H1 (cell line): ENCODE data around the gene ASS1. TPM values are rescaled to one million over a fixed set of nuclear protein-coding genes. Genes with fewer than 3 reads are reported as not detected.
A peak's percentile ranks its signal among the peaks of the same experiment; 100 is the strongest.

ENCODE experiments used
- CTCF ChIA-PET: fragments of 300-600 bp; sonication (Branson Sonifier 250); formaldehyde crosslinking; loops from one replicate; lab custom pipeline; 2021; ENCODE audit not compliant: partially characterized antibody; lab: Charles Lee
- POLR2A ChIA-PET: fragments of 300-600 bp; sonication (Branson Sonifier 250); formaldehyde crosslinking; loops from one replicate; lab custom pipeline; 2021; ENCODE audit warnings: inconsistent platforms; ENCODE audit not compliant: partially characterized antibody; lab: Charles Lee
- DNase-seq, 2 experiments: peaks; one replicate each; pipeline versions ENCODE4 v3.0.0 to v3.0.0-alpha.2; 2010 to 2022; ENCODE audit warnings: low spot score in 2 of 2, low read depth in 1 of 2, mixed read lengths in 1 of 2
- FAIRE-seq: peaks from 2 replicates; lab custom pipeline; 2011; peaks lifted over from hg19 to GRCh38; lab: Jason Lieb, UNC
- H2AFZ ChIP-seq: 2 replicates; pipeline ENCODE4 v1.8.1; 2012; ENCODE audit warnings: low read length, inconsistent platforms
- H2AK5ac ChIP-seq: 2 replicates; pipeline ENCODE4 v1.6.1; 2013; ENCODE audit warnings: low read depth, low read length
- H2BK120ac ChIP-seq: replicated peaks from 2 replicates; pipeline ENCODE3; 2013; ENCODE audit warnings: low read depth, low read length, inconsistent platforms
- H2BK12ac ChIP-seq: 2 replicates; pipeline ENCODE4 v1.6.1; 2013; ENCODE audit warnings: low read depth, low read length
- H2BK15ac ChIP-seq: 2 replicates; pipeline ENCODE4 v1.6.1; 2013; ENCODE audit warnings: low read length
- H2BK20ac ChIP-seq: 2 replicates; pipeline ENCODE4 v1.6.1; 2013; ENCODE audit warnings: low read length
- H2BK5ac ChIP-seq: 2 replicates; pipeline ENCODE4 v1.6.1; 2013; ENCODE audit warnings: low read depth, low read length
- H3K14ac ChIP-seq: 2 replicates; pipeline ENCODE4 v1.6.1; 2013; ENCODE audit warnings: inconsistent platforms; ENCODE audit not compliant: insufficient read length
- H3K18ac ChIP-seq: 2 replicates; pipeline ENCODE4 v1.6.1; 2013; ENCODE audit warnings: low read length; ENCODE audit errors: extremely low read depth
- H3K23ac ChIP-seq: 2 replicates; pipeline ENCODE4 v1.6.1; 2013; ENCODE audit warnings: inconsistent platforms; ENCODE audit not compliant: insufficient read length
- H3K23me2 ChIP-seq: 2 replicates; pipeline ENCODE4 v1.6.1; 2013; ENCODE audit warnings: low read depth, low read length
- H3K27ac ChIP-seq: 2 replicates; pipeline ENCODE4 v1.6.1; 2011; ENCODE audit warnings: low read depth, low read length, inconsistent platforms
- H3K27me3 ChIP-seq, 4 experiments: replicated peaks in 1 of 4; 1 replicate in 1 of 4; 2 replicates in 3 of 4; pipeline versions ENCODE4 v1.6.1 to v1.8.1; 2011 to 2013; ENCODE audit warnings: low read length in 3 of 4, mild to moderate bottlenecking in 3 of 4, inconsistent platforms in 2 of 4, mixed read lengths in 2 of 4, moderate library complexity in 1 of 4; ENCODE audit not compliant: control insufficient read depth in 3 of 4, insufficient read depth in 3 of 4; ENCODE audit errors: extremely low read depth in 1 of 4
- H3K36me3 ChIP-seq, 4 experiments: 2 replicates each; pipeline versions ENCODE4 v1.6.1 to v1.8.1; 2011 to 2013; ENCODE audit warnings: mild to moderate bottlenecking in 4 of 4, low read length in 3 of 4, moderate library complexity in 2 of 4, control low read depth in 1 of 4, inconsistent platforms in 1 of 4; ENCODE audit not compliant: insufficient read depth in 4 of 4, control insufficient read depth in 2 of 4
- H3K4ac ChIP-seq: replicated peaks from 2 replicates; pipeline ENCODE3; 2013; ENCODE audit warnings: low read length, low read depth, mixed read lengths, inconsistent platforms; ENCODE audit not compliant: insufficient read length
- H3K4me1 ChIP-seq, 4 experiments: replicated peaks in 1 of 4; 1 replicate in 1 of 4; 2 replicates in 3 of 4; pipeline versions ENCODE4 v1.6.1 to v1.8.1; 2011 to 2013; ENCODE audit warnings: low read length in 3 of 4, inconsistent platforms in 2 of 4, mixed read lengths in 1 of 4; ENCODE audit not compliant: insufficient read depth in 4 of 4, control insufficient read depth in 3 of 4
- H3K4me2 ChIP-seq, 2 experiments: 2 replicates each; pipeline versions ENCODE4 v1.6.1 to v1.8.1; 2011 to 2013; ENCODE audit warnings: low read depth in 2 of 2, low read length in 2 of 2, control low read depth in 1 of 2, inconsistent platforms in 1 of 2, mild to moderate bottlenecking in 1 of 2; ENCODE audit not compliant: insufficient read depth in 1 of 2
- H3K4me3 ChIP-seq, 4 experiments: fragments of 200-600, 300-600 bp in 1 of 4; sonication (generic), shearing (Covaris generic), sonication (Bioruptor Twin) in 1 of 4; 2 replicates each; pipeline versions ENCODE4 v1.5.1 to v1.8.1; 2011 to 2016; ENCODE audit warnings: low read length in 4 of 4, low read depth in 3 of 4, control low read depth in 2 of 4, inconsistent platforms in 2 of 4, mild to moderate bottlenecking in 2 of 4, mixed read lengths in 1 of 4, moderate library complexity in 1 of 4; ENCODE audit not compliant: insufficient read depth in 2 of 4; ENCODE audit errors: extremely low read depth in 1 of 4
- H3K56ac ChIP-seq: replicated peaks from 2 replicates; pipeline ENCODE3; 2013; ENCODE audit warnings: low read depth, mild to moderate bottlenecking, mixed read lengths, low read length, inconsistent platforms; ENCODE audit not compliant: insufficient read length
- H3K79me1 ChIP-seq: 2 replicates; pipeline ENCODE4 v1.6.1; 2013; ENCODE audit warnings: low read depth, low read length, control low read depth
- H3K79me2 ChIP-seq, 2 experiments: 2 replicates each; pipeline versions ENCODE4 v1.6.1 to v1.8.1; 2012 to 2013; ENCODE audit warnings: low read length in 2 of 2, mild to moderate bottlenecking in 2 of 2, inconsistent platforms in 1 of 2; ENCODE audit not compliant: insufficient read depth in 2 of 2, control insufficient read depth in 1 of 2
- H3K9ac ChIP-seq, 4 experiments: replicated peaks in 1 of 4; 1 replicate in 1 of 4; 2 replicates in 3 of 4; pipeline versions ENCODE4 v1.6.1 to v1.8.1; 2011 to 2013; ENCODE audit warnings: low read depth in 3 of 4, low read length in 3 of 4, control low read depth in 2 of 4, mild to moderate bottlenecking in 2 of 4, moderate library complexity in 2 of 4, inconsistent platforms in 1 of 4; ENCODE audit errors: extremely low read depth in 1 of 4
- H3K9me3 ChIP-seq, 2 experiments: 2 replicates each; pipeline versions ENCODE4 v1.6.1 to v1.8.1; 2012 to 2013; ENCODE audit warnings: mild to moderate bottlenecking in 2 of 2, moderate library complexity in 2 of 2, control low read depth in 1 of 2, inconsistent platforms in 1 of 2, low read depth in 1 of 2, low read length in 1 of 2, mixed read lengths in 1 of 2; ENCODE audit not compliant: insufficient read depth in 2 of 2
- H4K20me1 ChIP-seq, 2 experiments: replicated peaks in 1 of 2; 2 replicates each; pipeline versions ENCODE3 to v1.8.1; 2011 to 2013; ENCODE audit warnings: inconsistent platforms in 2 of 2, low read length in 2 of 2, mild to moderate bottlenecking in 1 of 2; ENCODE audit not compliant: insufficient read depth in 2 of 2, control insufficient read depth in 1 of 2
- H4K5ac ChIP-seq: 2 replicates; pipeline ENCODE4 v1.6.1; 2013; ENCODE audit warnings: low read length, low read depth, mixed read lengths, inconsistent platforms; ENCODE audit not compliant: insufficient read length
- H4K8ac ChIP-seq: 2 replicates; pipeline ENCODE4 v1.8.0; 2013; ENCODE audit warnings: mild to moderate bottlenecking, moderate library complexity, low read length, inconsistent platforms; ENCODE audit not compliant: insufficient read depth; ENCODE audit errors: extremely low read depth
- H4K91ac ChIP-seq: replicated peaks from 2 replicates; pipeline ENCODE3; 2013; ENCODE audit warnings: low read length, mixed read lengths, inconsistent platforms; ENCODE audit not compliant: insufficient read length
- ATF2 ChIP-seq: IDR thresholded peaks from 2 replicates; pipeline ENCODE4 v1.6.1; 2012; ENCODE audit warnings: low read length, inconsistent platforms
- BACH1 ChIP-seq: IDR thresholded peaks from 2 replicates; pipeline ENCODE4 v1.6.1; 2012; ENCODE audit warnings: low read length, improper control_type of control experiment
- CTBP2 ChIP-seq: IDR thresholded peaks from 2 replicates; pipeline ENCODE4 v1.7.0; 2011; ENCODE audit warnings: borderline replicate concordance, mild to moderate bottlenecking, moderate library complexity, mixed read lengths, low read length; ENCODE audit not compliant: insufficient read depth, insufficient read length
- EP300 ChIP-seq, 2 experiments: IDR thresholded peaks; 1 replicate in 1 of 2; 2 replicates in 1 of 2; pipeline ENCODE4 v1.6.1; 2011 to 2012; ENCODE audit warnings: low read depth in 2 of 2, low read length in 2 of 2, mild to moderate bottlenecking in 2 of 2, borderline replicate concordance in 1 of 2, inconsistent platforms in 1 of 2, moderate library complexity in 1 of 2
- JUN ChIP-seq: IDR thresholded peaks from 2 replicates; pipeline ENCODE4 v1.6.1; 2011; ENCODE audit warnings: low read depth, mild to moderate bottlenecking, improper control_type of control experiment, low read length
- POLR2A ChIP-seq, 2 experiments: IDR thresholded peaks; 1 replicate in 1 of 2; 2 replicates in 1 of 2; pipeline ENCODE4 v1.6.1; 2011; ENCODE audit warnings: low read depth in 2 of 2, low read length in 2 of 2, mild to moderate bottlenecking in 2 of 2; ENCODE audit errors: control extremely low read depth in 1 of 2
- SP4 ChIP-seq: IDR thresholded peaks from 2 replicates; pipeline ENCODE4 v1.6.1; 2012; ENCODE audit warnings: low read length, inconsistent platforms
- TAF7 ChIP-seq: optimal IDR thresholded peaks from 2 replicates; pipeline ENCODE3; 2011; ENCODE audit warnings: low read depth, mild to moderate bottlenecking, inconsistent platforms, low read length, moderate library complexity, borderline replicate concordance
- TCF12 ChIP-seq: IDR thresholded peaks from 2 replicates; pipeline ENCODE4 v1.6.1; 2011; ENCODE audit warnings: low read depth, mild to moderate bottlenecking, low read length
- ZNF274 ChIP-seq: IDR thresholded peaks from 2 replicates; pipeline ENCODE4 v1.7.0; 2012; ENCODE audit warnings: low read length, borderline replicate concordance; ENCODE audit errors: extremely low read depth
- WGBS, 2 experiments: shearing (Covaris generic) in 1 of 2; methylation state at CpG; one replicate each; pipeline versions ENCODE4 v1.1.6 to v1.1.7; 2013 to 2015; ENCODE audit warnings: low lambda C conversion rate in 2 of 2, mixed read lengths in 2 of 2, inconsistent platforms in 1 of 2, low coverage in 1 of 2, missing lambda C conversion rate in 1 of 2; ENCODE audit not compliant: insufficient replicate concordance in 2 of 2, insufficient coverage in 1 of 2, insufficient read length in 1 of 2; ENCODE audit errors: extremely low coverage in 1 of 2, missing lambda C conversion rate in 1 of 2; 5-methylcytosine and 5-hydroxymethylcytosine counted together
- polyA plus RNA-seq, 7 experiments: library from polyadenylated mRNA; depleted of rRNA in 3 of 7; stranded (reverse) in 5 of 7; unstranded in 2 of 7; fragments of >200 nt in 5 of 7; fragments of 200-250 nt in 2 of 7; gene quantifications; 1 replicate in 5 of 7; 2 replicates in 1 of 7; 4 replicates in 1 of 7; pipeline versions ENCODE4 v1.2.1 to v1.2.3, GENCODE V29; 2011 to 2013; ENCODE audit warnings: missing spikeins in 2 of 7, mixed read lengths in 2 of 7
- total RNA-seq: library from RNA; stranded (reverse); fragmentation: NEBNext Ultra II Directional; extraction: Animal tissue kit (Norgen Biotek cat#: 25700); gene quantifications from 2 replicates; pipeline ENCODE4 v1.2.1, GENCODE V29; 2021

The ASS1 gene
- total and polyA plus RNA-seq, 2 of the 8 experiments (the other 6 are each of a cell fraction or from before 2014, with no cell fraction given): 108 to 296 TPM

DNA sequence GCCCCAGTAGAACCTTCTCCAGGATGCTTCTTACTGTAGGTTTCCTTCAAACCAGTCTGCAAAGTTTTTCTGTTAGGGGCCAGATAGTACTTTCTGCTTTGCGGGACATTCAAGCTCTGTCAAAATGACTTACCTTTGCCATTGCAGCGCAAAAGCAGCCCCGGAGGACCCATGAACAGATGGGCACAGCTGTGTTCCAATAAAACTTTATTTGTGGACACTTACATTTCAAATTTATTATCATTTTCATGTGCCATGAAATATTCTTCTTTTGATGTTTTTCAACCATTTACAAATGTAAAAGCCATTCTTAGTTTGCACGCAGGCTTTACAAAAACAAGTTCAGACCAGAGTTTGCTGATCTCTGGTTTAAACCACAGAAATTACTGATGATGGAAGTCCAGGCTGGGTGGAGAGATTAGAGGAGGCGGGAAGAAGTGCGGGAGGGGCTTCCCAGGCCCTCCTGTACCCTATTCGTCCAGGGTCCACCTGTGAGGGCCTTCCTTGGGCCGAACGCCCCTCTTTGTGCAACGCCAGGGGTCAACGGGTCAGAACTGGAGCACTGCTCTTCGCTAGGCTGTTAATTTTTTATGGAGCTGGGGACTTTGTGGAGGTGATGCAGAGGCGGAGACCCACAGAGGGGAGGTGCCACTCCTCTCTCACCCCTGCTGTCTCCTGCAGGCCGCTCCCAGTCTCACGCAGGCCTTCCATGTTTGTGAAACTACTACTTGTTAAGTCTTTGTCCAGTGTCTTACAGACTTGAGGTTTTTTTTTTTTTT is 7.6 kb upstream of the ASS1 start:
- Histone ChIP-seq H2BK5ac (no peak overlapping the region), H3K9ac (no peak overlapping the region), H4K91ac (no peak overlapping the region), H3K23ac (no peak overlapping the region), H2AFZ (no peak overlapping the region; the same call in 1 of the 2 replicates), H3K14ac (no peak overlapping the region), H3K27ac (no peak overlapping the region), H3K79me1 (no peaks in the 10 kb centered on the region), H3K36me3 (no peaks in the 10 kb centered on the region), H4K8ac (no peak overlapping the region), H3K4me1 (peaks cover 0 to 18% (median 10%) of the 10 kb centered on the region in 4 experiments; a peak in 6 of 7 replicates), H2BK120ac (no peak overlapping the region), H3K4me3 (no peak overlapping the region), H3K9me3 (0 out of 4 replicates have a peak, but pooled peaks cover 0 to 7% of the 10 kb centered on the region in 2 experiments), H3K27me3 (peaks cover 1 to 25% (median 19%) of the 10 kb centered on the region in 4 experiments; a peak in 6 of 7 replicates), H3K23me2 (peaks cover 11% of the 10 kb centered on the region), H2BK12ac (no peak overlapping the region), H3K4ac (no peak overlapping the region), H2BK20ac (no peak overlapping the region), H3K4me2 (no peak overlapping the region), H3K79me2 (no peaks in the 10 kb centered on the region), H3K56ac (no peak overlapping the region), H2AK5ac (no peak overlapping the region), H4K5ac (no peak overlapping the region), H2BK15ac (0 out of 2 replicates have a peak overlapping the region, but pooled peaks have one; percentile 65), H3K18ac (no peak overlapping the region; the same call in 1 of the 2 replicates), H4K20me1 (no peaks in the 10 kb centered on the region)
- 88% methylated on average over 15 of the region's 15 CpGs; no CpG with 5 or more reads in 1 of the 2 experiments for WGBS, 2 experiments
- DNase-seq (no peak), FAIRE-seq (no peak)
- ChIA-PET CTCF (interaction anchor here (0.6 to 2.2 kb wide), 10 partner anchors 9 to 264 kb away, joined by 3 to 8 read pairs (median 5); partner anchors contain the start of gene PRDM12), POLR2A (interaction anchor here (1.6 to 2.2 kb wide), 2 partner anchors 11 to 15 kb away, joined by 5 to 12 read pairs; no protein-coding TSS in a partner anchor)
- TF ChIP-seq JUN (no peak), ATF2 (no peak), EP300 (IDR thresholded peaks at IDR 0.05; ENCODE audit: borderline replicate concordance in 1 of 2, low read depth in 2 of 2, low read length in 2 of 2) (no peak), CTBP2 (no peak), POLR2A (IDR thresholded peaks at IDR 0.05; ENCODE audit: control extremely low read depth in 1 of 2, low read depth in 2 of 2, low read length in 2 of 2) (no peak), ZNF274 (no peak), TAF7 (no peak), BACH1 (no peak), TCF12 (no peak), SP4 (no peak)
